Upper lobe of left lung (tissue), 4 donors: ENCODE results near the gene FARP1.

ENCODE experiments used
- POLR2A ChIP-seq, 4 donors: fragments of 450-650 bp; IDR thresholded peaks; one replicate each; pipeline ENCODE4 v1.5.1; 2016 to 2017; ENCODE audit warnings: antibody characterized with exemption in 4 of 4, mild to moderate bottlenecking in 2 of 4
- POLR2AphosphoS5 ChIP-seq, 2 donors: sonication (generic); formaldehyde crosslinking; IDR thresholded peaks; one replicate each; pipeline ENCODE4 v1.5.1; 2017; ENCODE audit warnings: antibody characterized with exemption in 2 of 2
- TF ChIP-seq, protein P1 (sequence below), 6 experiments: fragments of 450-650 bp in 4 of 6; fragments of 200-600 bp in 2 of 6; sonication (generic) in 2 of 6; IDR thresholded peaks; one replicate each; pipeline ENCODE4 v1.5.1; 2016 to 2019; ENCODE audit warnings: antibody characterized with exemption in 6 of 6

DNA sequence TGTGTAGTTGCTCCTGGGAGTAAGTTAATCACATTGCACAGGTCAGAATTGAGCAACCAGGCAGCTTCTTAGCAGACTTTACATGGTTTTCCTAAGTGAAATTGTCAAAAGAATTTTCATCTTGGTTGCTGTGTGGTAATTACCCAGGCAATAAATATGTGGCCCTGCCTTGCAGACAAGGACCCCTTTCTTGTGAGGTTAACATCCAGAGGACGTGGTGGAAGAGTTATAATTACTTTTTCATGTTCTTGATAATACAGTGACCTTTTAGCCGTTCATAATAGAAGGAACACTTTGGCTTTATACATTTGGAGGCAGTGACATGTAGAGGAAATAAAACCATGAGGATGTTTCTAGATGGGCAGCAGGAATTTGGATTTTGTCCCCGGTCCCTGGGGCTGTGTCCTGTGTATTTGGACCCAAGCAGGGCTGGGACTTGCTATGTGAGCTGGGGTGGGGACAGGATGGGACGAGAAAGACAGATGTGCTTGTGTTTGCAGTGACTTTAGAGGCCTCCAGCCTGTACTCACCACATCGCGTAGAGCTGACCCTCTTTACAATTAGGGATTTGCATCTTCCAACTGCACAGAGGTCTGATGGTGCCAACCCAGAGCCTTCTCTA lies 277.8 kb downstream of the FARP1 start:
- TF ChIP-seq, protein P1, sequence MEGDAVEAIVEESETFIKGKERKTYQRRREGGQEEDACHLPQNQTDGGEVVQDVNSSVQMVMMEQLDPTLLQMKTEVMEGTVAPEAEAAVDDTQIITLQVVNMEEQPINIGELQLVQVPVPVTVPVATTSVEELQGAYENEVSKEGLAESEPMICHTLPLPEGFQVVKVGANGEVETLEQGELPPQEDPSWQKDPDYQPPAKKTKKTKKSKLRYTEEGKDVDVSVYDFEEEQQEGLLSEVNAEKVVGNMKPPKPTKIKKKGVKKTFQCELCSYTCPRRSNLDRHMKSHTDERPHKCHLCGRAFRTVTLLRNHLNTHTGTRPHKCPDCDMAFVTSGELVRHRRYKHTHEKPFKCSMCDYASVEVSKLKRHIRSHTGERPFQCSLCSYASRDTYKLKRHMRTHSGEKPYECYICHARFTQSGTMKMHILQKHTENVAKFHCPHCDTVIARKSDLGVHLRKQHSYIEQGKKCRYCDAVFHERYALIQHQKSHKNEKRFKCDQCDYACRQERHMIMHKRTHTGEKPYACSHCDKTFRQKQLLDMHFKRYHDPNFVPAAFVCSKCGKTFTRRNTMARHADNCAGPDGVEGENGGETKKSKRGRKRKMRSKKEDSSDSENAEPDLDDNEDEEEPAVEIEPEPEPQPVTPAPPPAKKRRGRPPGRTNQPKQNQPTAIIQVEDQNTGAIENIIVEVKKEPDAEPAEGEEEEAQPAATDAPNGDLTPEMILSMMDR (IDR thresholded peaks at IDR 0.05), result no peak
- TF ChIP-seq POLR2AphosphoS5 (IDR thresholded peaks at IDR 0.05) (no peak), POLR2A (IDR thresholded peaks at IDR 0.05) (no peak)
